ENCODE results near the gene SRSF9.

- no peak for TF ChIP-seq TAF1 (IDR thresholded peaks at IDR 0.05; ENCODE audit: borderline replicate concordance, low read depth, low read length)
- no peak for TF ChIP-seq CTCF (IDR thresholded peaks at IDR 0.05)
- no peak for TF ChIP-seq SIN3A (IDR thresholded peaks at IDR 0.05; ENCODE audit: borderline replicate concordance, low read depth, low read length)
- no peak for TF ChIP-seq EP300 (IDR thresholded peaks at IDR 0.05; ENCODE audit: borderline replicate concordance in 1 of 2, low read depth in 1 of 2, low read length in 1 of 2)
- TF ChIP-seq USF2 (IDR thresholded peaks at IDR 0.05; ENCODE audit: borderline replicate concordance, low read depth, low read length): no peak
- TF ChIP-seq POLR2AphosphoS5 (IDR thresholded peaks at IDR 0.05; ENCODE audit: low read depth, low read length): no peak
- no peak for TF ChIP-seq YY1 (IDR thresholded peaks at IDR 0.05; ENCODE audit: low read depth)
Measured at GRCh38 chr12:120421701-120422100, 47.8 kb downstream of the SRSF9 start.
